ENCODE results near the gene B3GALT6. TPM values are rescaled to one million over a fixed set of nuclear protein-coding genes. Genes with fewer than 3 reads are reported as not detected.

The B3GALT6 gene
- total RNA-seq, 2 donors from 2014 or later: 18.4 to 35.6 TPM

DNA sequence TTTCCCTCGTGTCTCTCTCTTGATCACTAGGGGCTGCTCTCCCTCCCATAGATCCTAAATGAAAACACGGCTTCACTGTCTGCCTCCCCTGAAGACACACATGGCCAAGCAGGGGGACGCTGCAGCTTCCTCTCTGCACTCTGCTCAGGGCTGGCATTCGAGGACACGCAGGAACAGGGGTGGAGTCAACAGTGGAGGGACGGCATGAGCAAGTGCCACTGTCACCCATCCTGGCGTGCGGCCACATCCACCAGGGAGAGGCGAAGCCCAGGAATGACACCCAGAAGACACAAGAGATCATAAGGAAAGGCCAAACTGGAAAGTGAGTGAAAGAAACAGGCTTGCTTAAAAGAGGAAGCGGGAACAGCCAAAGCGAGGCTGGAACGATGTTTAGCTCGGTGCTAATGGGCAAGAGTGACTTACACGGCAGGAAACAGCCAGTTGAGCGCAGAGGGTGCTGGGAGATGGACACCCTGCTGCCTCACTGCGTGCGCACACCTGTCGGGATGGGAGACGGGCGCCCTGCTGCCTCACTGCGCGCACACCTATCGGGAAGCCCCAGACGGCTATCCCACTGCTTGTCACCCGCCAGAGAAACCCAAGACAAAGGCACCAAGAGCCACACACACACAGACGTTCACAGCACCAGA lies 28.0 kb downstream of the B3GALT6 start:
- no peak overlapping the region for H3K27ac ChIP-seq
- H3K9me3 ChIP-seq: no peaks in the 10 kb centered on the region
- H3K36me3 ChIP-seq (replicated peaks in 1 of 2; ENCODE audit: insufficient read depth in 1 of 2, low read depth in 2 of 2): peaks cover 11 to 29% of the 10 kb centered on the region in 2 donors
- ATAC-seq (no peak), DNase-seq (no peak)
- no peak for TF ChIP-seq POLR2A (IDR thresholded peaks at IDR 0.05)
- TF ChIP-seq, protein P1, sequence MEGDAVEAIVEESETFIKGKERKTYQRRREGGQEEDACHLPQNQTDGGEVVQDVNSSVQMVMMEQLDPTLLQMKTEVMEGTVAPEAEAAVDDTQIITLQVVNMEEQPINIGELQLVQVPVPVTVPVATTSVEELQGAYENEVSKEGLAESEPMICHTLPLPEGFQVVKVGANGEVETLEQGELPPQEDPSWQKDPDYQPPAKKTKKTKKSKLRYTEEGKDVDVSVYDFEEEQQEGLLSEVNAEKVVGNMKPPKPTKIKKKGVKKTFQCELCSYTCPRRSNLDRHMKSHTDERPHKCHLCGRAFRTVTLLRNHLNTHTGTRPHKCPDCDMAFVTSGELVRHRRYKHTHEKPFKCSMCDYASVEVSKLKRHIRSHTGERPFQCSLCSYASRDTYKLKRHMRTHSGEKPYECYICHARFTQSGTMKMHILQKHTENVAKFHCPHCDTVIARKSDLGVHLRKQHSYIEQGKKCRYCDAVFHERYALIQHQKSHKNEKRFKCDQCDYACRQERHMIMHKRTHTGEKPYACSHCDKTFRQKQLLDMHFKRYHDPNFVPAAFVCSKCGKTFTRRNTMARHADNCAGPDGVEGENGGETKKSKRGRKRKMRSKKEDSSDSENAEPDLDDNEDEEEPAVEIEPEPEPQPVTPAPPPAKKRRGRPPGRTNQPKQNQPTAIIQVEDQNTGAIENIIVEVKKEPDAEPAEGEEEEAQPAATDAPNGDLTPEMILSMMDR (IDR thresholded peaks at IDR 0.05): no peak
- intact Hi-C loops (cut with DNase I): no loop called here
- 78 to 84% methylated on average over 24 to 26 of the region's 26 CpGs for WGBS, 2 donors
- H3K27me3 ChIP-seq: no peaks in the 10 kb centered on the region
- no peak overlapping the region for H3K4me3 ChIP-seq
- no peaks in the 10 kb centered on the region for H3K4me1 ChIP-seq

DNA sequence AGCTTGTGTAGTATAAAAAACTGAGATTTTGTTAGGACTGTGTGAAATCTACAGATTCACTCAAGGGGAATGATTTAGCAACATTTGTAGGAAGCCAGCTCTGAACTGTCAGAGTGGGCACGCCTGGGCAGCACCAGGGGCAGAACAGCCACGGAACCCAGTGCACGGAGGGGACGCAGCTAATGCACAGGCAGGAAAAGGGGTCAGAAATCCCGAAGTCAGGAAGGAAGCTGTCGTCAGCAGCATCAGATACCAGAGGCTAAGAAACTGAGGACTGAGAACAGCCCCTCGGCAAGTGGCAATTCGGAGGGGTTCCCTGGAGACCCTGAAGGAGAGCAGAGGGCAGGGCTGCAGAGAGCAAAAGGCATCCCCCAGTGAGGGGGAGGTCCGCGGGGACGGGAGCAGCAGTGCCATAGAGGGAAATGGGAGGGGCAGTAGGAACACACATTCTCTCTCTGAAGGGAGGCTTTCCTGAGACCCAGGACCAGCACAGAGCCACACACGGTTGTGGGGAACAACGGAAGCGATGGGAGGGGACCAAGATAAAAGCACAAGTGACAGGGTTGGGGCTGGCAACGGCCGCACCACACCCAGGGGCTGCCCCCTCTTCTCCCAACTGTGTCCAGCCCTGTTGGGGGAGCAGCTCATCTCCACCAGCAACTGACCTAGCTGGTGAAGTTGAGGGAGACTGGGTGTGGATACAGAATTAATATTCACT lies 29.0 kb downstream of the B3GALT6 start:
- intact Hi-C loops (cut with DNase I): no loop called here
- WGBS, 2 donors: 80 to 89% methylated on average over 16 of the region's 16 CpGs

DNA sequence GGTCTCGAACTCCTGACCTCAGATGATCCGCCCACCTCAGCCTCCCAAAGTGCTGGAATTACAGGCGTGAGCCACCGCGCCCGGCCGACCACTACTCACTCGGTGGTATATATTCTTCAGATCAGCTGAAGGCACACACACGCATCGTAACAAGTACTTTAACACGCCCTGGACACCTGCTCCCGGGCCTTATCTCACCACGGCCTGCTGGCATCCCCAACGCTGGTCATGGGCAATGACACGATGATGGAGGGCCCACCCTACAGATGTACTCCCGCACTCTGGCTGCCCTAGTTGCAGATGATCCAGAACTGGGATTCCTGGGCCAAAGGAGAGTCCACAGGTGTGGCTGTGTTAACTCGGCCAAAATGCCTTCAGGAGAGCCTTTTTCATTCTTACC lies 30.0 kb downstream of the B3GALT6 start:
- WGBS, 2 donors: 87 to 93% methylated on average over 6 to 17 of the region's 17 CpGs
- Histone ChIP-seq H3K9me3 (no peaks in the 10 kb centered on the region), H3K4me3 (no peak overlapping the region), H3K36me3 (replicated peaks in 1 of 2; ENCODE audit: insufficient read depth in 1 of 2, low read depth in 2 of 2) (peaks cover 11 to 24% of the 10 kb centered on the region in 2 donors), H3K27ac (no peak overlapping the region), H3K27me3 (no peaks in the 10 kb centered on the region), H3K4me1 (no peaks in the 10 kb centered on the region)
- intact Hi-C loops (cut with DNase I): no loop called here
- no peak for TF ChIP-seq POLR2A (IDR thresholded peaks at IDR 0.05)
- TF ChIP-seq, protein P1 (IDR thresholded peaks at IDR 0.05): no peak
- no peak for ATAC-seq
- DNase-seq: no peak

More for the DNA sequence above, 29.0 kb downstream of the B3GALT6 start:
- H3K9me3 ChIP-seq: no peaks in the 10 kb centered on the region
- H3K4me3 ChIP-seq: no peak overlapping the region
- TF ChIP-seq, protein P1 (IDR thresholded peaks at IDR 0.05): no peak
- no peak for TF ChIP-seq POLR2A (IDR thresholded peaks at IDR 0.05)
- H3K27me3 ChIP-seq: no peaks in the 10 kb centered on the region
- H3K27ac ChIP-seq: no peak overlapping the region
- no peaks in the 10 kb centered on the region for H3K4me1 ChIP-seq
- DNase-seq (no peak), ATAC-seq (no peak)
- H3K36me3 ChIP-seq (replicated peaks in 1 of 2; ENCODE audit: insufficient read depth in 1 of 2, low read depth in 2 of 2): peaks cover 11 to 24% of the 10 kb centered on the region in 2 donors

DNA sequence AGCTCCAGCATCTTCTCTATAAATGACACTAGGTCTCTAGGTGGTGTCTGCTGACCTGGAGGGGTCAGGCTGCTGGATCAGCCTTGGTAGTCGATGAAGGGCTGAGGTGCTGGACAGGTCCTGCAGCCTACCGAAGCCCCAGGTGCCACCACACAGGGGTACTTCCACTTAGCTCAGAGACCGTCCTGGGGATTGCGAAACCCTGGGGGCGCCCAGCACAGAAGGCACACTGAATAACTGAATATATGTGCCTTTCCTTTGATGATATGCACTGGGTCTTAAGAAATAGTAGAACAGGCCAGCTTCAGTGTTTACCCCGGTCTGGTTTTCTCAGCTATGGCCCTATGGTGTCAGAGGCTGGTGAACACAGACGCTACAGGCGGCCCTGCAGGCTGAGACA lies 30.7 kb downstream of the B3GALT6 start:
- Histone ChIP-seq H3K36me3 (replicated peaks in 1 of 2; ENCODE audit: insufficient read depth in 1 of 2, low read depth in 2 of 2) (peaks cover 11 to 24% of the 10 kb centered on the region in 2 donors), H3K9me3 (no peaks in the 10 kb centered on the region)

More for the DNA sequence above, 30.7 kb downstream of the B3GALT6 start:
- no peaks in the 10 kb centered on the region for H3K27me3 ChIP-seq
- WGBS, 2 donors: 87 to 94% methylated on average over 4 to 8 of the region's 8 CpGs
- H3K4me1 ChIP-seq: no peaks in the 10 kb centered on the region
- H3K27ac ChIP-seq: no peak overlapping the region
- no peak overlapping the region for H3K4me3 ChIP-seq
- intact Hi-C loops (cut with DNase I): no loop called here
- DNase-seq (no peak), ATAC-seq (no peak)
- no peak for TF ChIP-seq POLR2A (IDR thresholded peaks at IDR 0.05)
- TF ChIP-seq, protein P1 (IDR thresholded peaks at IDR 0.05): no peak

Data from body of pancreas (tissue), 4 donors.